HepG2 (cell line): Measurements from ENCODE around the gene MYBL2. TPM values are rescaled to one million over a fixed set of nuclear protein-coding genes. Genes with fewer than 3 reads are reported as not detected.

ENCODE experiments used
- CREB1 ChIP-seq, 2 experiments: fragments of 450-650 bp in 1 of 2; IDR thresholded peaks; 2 replicates each; pipeline ENCODE4 v1.6.1; 2016 to 2017; ENCODE audit warnings: control low read depth in 1 of 2, mild to moderate bottlenecking in 1 of 2, missing compliant biosample characterization in 1 of 2, missing genetic modification characterization in 1 of 2
- ETV6 ChIP-seq: sonication (generic); formaldehyde crosslinking; conservative IDR thresholded peaks from 2 replicates; pipeline ENCODE4 v1.4.0; 2020; ENCODE audit warnings: missing genetic modification reagents
- KDM2A ChIP-seq: sonication (generic); formaldehyde crosslinking; IDR thresholded peaks from 2 replicates; pipeline ENCODE4 v1.4.0; 2020; ENCODE audit warnings: low read depth, missing genetic modification reagents, borderline replicate concordance
- NR3C1 ChIP-seq: sonication (generic); formaldehyde crosslinking; IDR thresholded peaks from 2 replicates; pipeline ENCODE4 v1.4.0; 2020; ENCODE audit warnings: missing genetic modification reagents
- PCBP1 ChIP-seq: fragments of 200-400 bp; formaldehyde crosslinking; IDR thresholded peaks from 2 replicates; pipeline ENCODE4 v1.6.1; 2017; ENCODE audit warnings: mild to moderate bottlenecking, low read depth, low read length, borderline replicate concordance
- PCBP2 ChIP-seq: fragments of 200-400 bp; formaldehyde crosslinking; optimal IDR thresholded peaks from 2 replicates; pipeline ENCODE3; 2018; ENCODE audit warnings: low read length, low read depth; ENCODE audit not compliant: poor library complexity, severe bottlenecking
- RNF2 ChIP-seq: fragments of 450-650 bp; conservative IDR thresholded peaks from 2 replicates; pipeline ENCODE4 v1.6.1; 2016; ENCODE audit warnings: low read depth
- SAP130 ChIP-seq: IDR thresholded peaks from 2 replicates; pipeline ENCODE4 v1.6.1; 2016; ENCODE audit warnings: low read depth
- SSRP1 ChIP-seq: IDR thresholded peaks from 2 replicates; pipeline ENCODE4 v1.6.1; 2016; ENCODE audit warnings: control low read depth
- ZNF260 ChIP-seq: sonication (generic); formaldehyde crosslinking; IDR thresholded peaks from 2 replicates; pipeline ENCODE4 v1.4.0; 2020; ENCODE audit warnings: missing genetic modification reagents, low read depth, mild to moderate bottlenecking, borderline replicate concordance
- ZNF552 ChIP-seq: sonication (generic); formaldehyde crosslinking; IDR thresholded peaks from 2 replicates; pipeline ENCODE4 v1.9.0; 2022; ENCODE audit warnings: missing genetic modification reagents, mild to moderate bottlenecking, borderline replicate concordance
- ZNF598 ChIP-seq: sonication (generic); formaldehyde crosslinking; IDR thresholded peaks from 2 replicates; pipeline ENCODE4 v1.5.1; 2020; ENCODE audit warnings: mild to moderate bottlenecking, missing genetic modification reagents, borderline replicate concordance
- polyA plus RNA-seq, 8 experiments: library from polyadenylated mRNA; depleted of rRNA in 3 of 8; stranded (reverse) in 7 of 8; unstranded in 1 of 8; fragments of >200 nt; fragmentation: Illumina TruSeq in 4 of 8; extraction: Trizol in 4 of 8; gene quantifications; 2 replicates each; pipeline versions ENCODE4 v1.2.1 to v1.2.3, GENCODE V29; 2011 to 2016; ENCODE audit warnings: low read depth in 4 of 8, missing spikeins in 1 of 8, mixed read lengths in 1 of 8; ENCODE audit not compliant: insufficient read depth in 1 of 8
- total RNA-seq, 5 experiments: library from RNA; depleted of rRNA; stranded (reverse); fragments of >200 nt; fragmentation: Illumina TruSeq; extraction: Trizol; gene quantifications; 2 replicates each; pipeline ENCODE4 v1.2.3, GENCODE V29; 2016; ENCODE audit warnings: low read depth in 1 of 5
- TF ChIP-seq, protein P1 (sequence below): sonication (generic); formaldehyde crosslinking; IDR thresholded peaks from 2 replicates; pipeline ENCODE4 v1.4.0; 2020; ENCODE audit warnings: mild to moderate bottlenecking, missing genetic modification reagents
- TF ChIP-seq, protein P2 (sequence below): sonication (generic); formaldehyde crosslinking; IDR thresholded peaks from 2 replicates; pipeline ENCODE4 v1.5.0; 2020; ENCODE audit warnings: missing genetic modification reagents
- TF ChIP-seq, protein P3 (sequence below): IDR thresholded peaks from 2 replicates; pipeline ENCODE4 v1.6.1; 2012; ENCODE audit warnings: low read depth, low read length, improper control_type of control experiment
- TF ChIP-seq, protein P4 (sequence below): sonication (generic); formaldehyde crosslinking; IDR thresholded peaks from 2 replicates; pipeline ENCODE4 v1.4.0; 2020; ENCODE audit warnings: mild to moderate bottlenecking, missing genetic modification reagents

MYBL2 gene
- total and polyA plus RNA-seq, 2 of the 13 experiments (the other 11 are each of a cell fraction or from before 2014, with no cell fraction given): 11.9 to 66.2 TPM

DNA sequence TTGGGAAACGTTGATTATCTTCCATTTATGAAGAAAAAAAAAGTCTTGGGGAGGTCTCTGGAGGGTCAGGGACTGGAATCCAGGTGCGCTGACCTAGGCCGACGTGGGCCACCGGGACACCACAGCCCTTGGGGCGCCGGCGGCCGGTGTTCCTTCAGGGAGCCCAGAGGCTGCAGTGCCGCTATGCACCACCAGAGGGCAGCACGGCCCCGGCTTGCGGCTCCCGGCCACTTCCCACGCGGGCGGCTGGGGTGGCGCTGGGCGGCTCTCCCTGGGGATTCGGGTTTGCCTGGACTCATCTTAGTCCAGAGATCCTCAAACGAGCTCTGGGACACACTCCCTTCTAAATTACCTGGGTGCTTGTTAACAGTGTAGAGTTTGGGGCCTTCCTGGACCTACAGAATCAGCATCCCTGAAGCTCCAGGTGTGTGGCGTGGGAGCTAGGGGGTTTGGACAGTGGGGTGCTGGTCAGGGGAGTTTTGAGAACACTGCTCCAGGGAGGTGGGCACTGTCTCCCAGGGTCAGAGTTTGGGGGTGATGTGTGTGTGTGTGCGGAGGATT, 82.9 kb downstream of the MYBL2 start (continued):
- TF ChIP-seq, protein P1, sequence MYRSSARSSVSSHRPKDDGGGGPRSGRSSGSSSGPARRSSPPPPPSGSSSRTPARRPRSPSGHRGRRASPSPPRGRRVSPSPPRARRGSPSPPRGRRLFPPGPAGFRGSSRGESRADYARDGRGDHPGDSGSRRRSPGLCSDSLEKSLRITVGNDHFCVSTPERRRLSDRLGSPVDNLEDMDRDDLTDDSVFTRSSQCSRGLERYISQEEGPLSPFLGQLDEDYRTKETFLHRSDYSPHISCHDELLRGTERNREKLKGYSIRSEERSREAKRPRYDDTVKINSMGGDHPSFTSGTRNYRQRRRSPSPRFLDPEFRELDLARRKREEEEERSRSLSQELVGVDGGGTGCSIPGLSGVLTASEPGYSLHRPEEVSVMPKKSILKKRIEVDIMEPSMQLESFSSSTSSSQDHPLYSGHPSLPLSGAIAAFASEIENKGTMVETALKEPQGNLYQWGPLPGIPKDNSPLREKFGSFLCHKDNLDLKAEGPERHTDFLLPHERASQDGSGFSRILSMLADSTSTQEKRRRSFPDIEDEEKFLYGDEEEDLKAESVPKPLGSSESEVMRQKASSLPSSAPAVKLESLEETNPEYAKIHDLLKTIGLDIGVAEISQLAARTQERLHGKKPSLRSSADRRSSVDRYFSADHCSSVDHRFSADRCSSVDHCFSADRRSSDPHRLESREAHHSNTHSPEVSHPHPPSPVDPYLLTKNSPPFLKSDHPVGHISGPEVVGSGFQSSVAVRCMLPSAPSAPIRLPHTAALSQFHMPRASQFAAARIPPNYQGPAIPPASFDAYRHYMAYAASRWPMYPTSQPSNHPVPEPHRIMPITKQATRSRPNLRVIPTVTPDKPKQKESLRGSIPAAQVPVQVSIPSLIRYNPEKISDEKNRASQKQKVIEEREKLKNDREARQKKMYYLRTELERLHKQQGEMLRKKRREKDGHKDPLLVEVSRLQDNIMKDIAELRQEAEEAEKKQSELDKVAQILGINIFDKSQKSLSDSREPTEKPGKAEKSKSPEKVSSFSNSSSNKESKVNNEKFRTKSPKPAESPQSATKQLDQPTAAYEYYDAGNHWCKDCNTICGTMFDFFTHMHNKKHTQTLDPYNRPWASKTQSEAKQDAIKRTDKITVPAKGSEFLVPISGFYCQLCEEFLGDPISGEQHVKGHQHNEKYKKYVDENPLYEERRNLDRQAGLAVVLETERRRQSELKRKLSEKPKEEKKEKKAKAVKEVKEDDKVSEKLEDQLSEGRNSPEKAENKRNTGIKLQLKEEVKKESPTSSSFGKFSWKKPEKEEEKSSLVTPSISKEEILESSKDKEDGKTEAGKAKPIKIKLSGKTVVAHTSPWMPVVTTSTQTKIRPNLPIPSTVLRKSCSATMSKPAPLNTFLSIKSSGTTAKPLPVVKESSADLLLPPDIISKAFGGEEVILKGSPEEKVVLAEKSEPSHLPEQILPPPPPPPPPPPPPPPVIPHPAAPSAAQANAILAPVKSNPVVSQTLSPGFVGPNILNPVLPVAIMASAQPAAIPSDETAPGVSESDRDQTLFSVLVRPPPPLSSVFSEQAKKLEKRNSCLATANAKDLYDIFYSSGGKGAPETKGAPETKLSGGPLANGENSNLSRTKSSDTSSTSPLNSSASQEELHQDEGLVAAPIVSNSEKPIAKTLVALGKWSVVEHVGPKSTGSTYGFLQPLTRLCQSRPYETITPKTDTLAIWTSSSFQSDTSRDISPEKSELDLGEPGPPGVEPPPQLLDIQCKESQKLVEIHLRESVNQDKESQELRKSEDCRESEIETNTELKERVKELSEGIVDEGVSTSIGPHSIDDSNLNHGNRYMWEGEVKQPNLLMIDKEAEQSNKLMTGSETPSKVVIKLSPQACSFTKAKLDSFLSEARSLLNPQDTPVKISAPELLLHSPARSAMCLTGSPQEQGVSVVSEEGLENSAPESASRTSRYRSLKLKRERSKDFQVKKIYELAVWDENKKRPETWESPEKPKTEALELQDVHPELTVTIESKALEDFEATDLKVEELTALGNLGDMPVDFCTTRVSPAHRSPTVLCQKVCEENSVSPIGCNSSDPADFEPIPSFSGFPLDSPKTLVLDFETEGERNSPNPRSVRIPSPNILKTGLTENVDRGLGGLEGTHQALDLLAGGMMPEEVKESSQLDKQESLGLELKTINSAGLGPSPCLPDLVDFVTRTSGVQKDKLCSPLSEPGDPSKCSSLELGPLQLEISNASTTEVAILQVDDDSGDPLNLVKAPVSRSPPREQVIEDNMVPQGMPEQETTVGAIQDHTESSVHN (CRISPR knock-in tag): no peak
- TF ChIP-seq, protein P2, sequence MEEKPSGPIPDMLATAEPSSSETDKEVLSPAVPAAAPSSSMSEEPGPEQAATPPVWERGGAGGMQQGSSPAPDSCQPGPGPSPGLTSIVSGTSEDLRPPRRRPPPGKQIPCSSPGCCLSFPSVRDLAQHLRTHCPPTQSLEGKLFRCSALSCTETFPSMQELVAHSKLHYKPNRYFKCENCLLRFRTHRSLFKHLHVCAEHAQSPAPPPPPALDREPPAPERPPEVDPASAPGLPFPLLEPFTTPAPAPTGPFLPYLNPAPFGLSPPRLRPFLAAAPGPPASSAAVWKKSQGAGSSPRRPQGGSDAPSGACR (CRISPR knock-in tag): no peak
- TF ChIP-seq ETV6 (CRISPR knock-in tag) (no peak), SSRP1 (no peak), KDM2A (peak; percentile 86), PCBP1 (no peak), SAP130 (CRISPR knock-in tag) (no peak), CREB1 (IDR thresholded peaks at IDR 0.05) (no peak), CREB1 (CRISPR knock-in tag; IDR thresholded peaks at IDR 0.05) (no peak), RNF2 (0 out of 2 replicates have a peak, but pooled peaks have one; percentile 45), ZNF552 (CRISPR knock-in tag) (no peak), PCBP2 (no peak), ZNF260 (no peak), NR3C1 (CRISPR knock-in tag) (no peak), ZNF598 (CRISPR knock-in tag) (peak; percentile 89; the same call in 1 of the 2 replicates)
- TF ChIP-seq, protein P3, sequence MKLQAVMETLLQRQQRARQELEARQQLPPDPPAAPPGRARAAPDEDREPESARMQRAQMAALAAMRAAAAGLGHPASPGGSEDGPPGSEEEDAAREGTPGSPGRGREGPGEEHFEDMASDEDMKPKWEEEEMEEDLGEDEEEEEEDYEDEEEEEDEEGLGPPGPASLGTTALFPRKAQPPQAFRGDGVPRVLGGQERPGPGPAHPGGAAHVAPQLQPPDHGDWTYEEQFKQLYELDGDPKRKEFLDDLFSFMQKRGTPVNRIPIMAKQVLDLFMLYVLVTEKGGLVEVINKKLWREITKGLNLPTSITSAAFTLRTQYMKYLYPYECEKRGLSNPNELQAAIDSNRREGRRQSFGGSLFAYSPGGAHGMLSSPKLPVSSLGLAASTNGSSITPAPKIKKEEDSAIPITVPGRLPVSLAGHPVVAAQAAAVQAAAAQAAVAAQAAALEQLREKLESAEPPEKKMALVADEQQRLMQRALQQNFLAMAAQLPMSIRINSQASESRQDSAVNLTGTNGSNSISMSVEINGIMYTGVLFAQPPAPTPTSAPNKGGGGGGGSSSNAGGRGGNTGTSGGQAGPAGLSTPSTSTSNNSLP: no peak
- TF ChIP-seq, protein P4, sequence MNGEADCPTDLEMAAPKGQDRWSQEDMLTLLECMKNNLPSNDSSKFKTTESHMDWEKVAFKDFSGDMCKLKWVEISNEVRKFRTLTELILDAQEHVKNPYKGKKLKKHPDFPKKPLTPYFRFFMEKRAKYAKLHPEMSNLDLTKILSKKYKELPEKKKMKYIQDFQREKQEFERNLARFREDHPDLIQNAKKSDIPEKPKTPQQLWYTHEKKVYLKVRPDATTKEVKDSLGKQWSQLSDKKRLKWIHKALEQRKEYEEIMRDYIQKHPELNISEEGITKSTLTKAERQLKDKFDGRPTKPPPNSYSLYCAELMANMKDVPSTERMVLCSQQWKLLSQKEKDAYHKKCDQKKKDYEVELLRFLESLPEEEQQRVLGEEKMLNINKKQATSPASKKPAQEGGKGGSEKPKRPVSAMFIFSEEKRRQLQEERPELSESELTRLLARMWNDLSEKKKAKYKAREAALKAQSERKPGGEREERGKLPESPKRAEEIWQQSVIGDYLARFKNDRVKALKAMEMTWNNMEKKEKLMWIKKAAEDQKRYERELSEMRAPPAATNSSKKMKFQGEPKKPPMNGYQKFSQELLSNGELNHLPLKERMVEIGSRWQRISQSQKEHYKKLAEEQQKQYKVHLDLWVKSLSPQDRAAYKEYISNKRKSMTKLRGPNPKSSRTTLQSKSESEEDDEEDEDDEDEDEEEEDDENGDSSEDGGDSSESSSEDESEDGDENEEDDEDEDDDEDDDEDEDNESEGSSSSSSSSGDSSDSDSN: no peak
